IPS-18a (cell line): ENCODE data around the gene HELZ.

Source experiments
- H3K27ac ChIP-seq: one replicate; pipeline ENCODE4 v1.5.1; 2013; ENCODE audit warnings: low read length
- H3K27me3 ChIP-seq: one replicate; pipeline ENCODE4 v1.6.1; 2013; ENCODE audit warnings: mild to moderate bottlenecking, low read length; ENCODE audit not compliant: control insufficient read depth, insufficient read depth
- H3K36me3 ChIP-seq: one replicate; pipeline ENCODE4 v1.6.1; 2013; ENCODE audit warnings: low read depth, low read length; ENCODE audit not compliant: control insufficient read depth
- H3K4me1 ChIP-seq: one replicate; pipeline ENCODE4 v1.6.1; 2013; ENCODE audit warnings: low read depth, low read length; ENCODE audit not compliant: control insufficient read depth
- H3K4me3 ChIP-seq: one replicate; pipeline ENCODE4 v1.5.1; 2013; ENCODE audit warnings: low read length
- H3K9ac ChIP-seq: one replicate; pipeline ENCODE4 v1.6.1; 2013; ENCODE audit warnings: mild to moderate bottlenecking, low read length, moderate library complexity
- H3K9me3 ChIP-seq: one replicate; pipeline ENCODE4 v1.6.1; 2013; ENCODE audit warnings: low read depth, low read length; ENCODE audit not compliant: control insufficient read depth

Gene HELZ

DNA sequence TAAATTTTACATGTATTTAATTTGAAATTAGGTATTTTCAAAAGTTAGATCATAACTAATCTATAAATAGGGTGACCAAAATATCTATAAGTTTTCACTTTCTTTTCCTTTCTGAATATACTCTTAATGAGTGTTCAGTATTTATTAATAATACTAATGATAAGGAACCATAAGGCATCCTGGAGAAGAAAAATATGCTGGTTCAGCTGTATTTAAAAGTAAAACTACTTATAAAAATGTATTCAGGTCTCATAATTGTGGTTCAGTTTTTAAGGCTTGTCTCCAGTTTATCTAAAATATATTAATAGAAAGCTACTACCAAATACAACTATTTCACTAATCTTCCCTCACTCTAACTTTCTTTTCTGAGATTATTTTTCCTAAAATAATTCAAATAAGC, 67.3 kb downstream of the HELZ start:
- Histone ChIP-seq H3K9me3 (no peaks in the 10 kb centered on the region), H3K4me3 (no peak overlapping the region), H3K9ac (no peak overlapping the region), H3K4me1 (no peaks in the 10 kb centered on the region), H3K27me3 (no peaks in the 10 kb centered on the region), H3K27ac (no peak overlapping the region), H3K36me3 (no peaks in the 10 kb centered on the region)

DNA sequence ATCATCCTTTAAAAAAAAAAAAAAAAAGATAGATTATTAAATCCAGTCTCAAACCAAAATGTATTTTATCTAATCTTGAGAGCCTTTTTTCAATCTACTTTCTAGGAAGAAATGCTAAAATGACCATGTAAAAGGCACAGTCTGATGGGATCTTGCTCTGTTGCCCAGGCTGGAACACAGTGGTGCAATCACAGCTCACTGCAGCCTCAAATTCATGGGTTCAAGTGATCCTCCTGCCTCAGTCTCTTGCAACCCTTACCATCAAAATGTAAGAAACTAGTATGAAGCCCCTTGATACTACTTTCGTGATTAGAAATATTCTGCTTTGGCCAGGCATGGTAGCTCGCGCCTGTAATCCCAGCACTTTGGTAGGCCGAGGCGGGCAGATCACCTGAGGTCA, 70.8 kb downstream of the HELZ start:
- Histone ChIP-seq H3K27ac (no peak overlapping the region), H3K4me1 (no peaks in the 10 kb centered on the region), H3K9ac (no peak overlapping the region), H3K9me3 (no peaks in the 10 kb centered on the region), H3K27me3 (no peaks in the 10 kb centered on the region), H3K36me3 (no peaks in the 10 kb centered on the region), H3K4me3 (no peak overlapping the region)

DNA sequence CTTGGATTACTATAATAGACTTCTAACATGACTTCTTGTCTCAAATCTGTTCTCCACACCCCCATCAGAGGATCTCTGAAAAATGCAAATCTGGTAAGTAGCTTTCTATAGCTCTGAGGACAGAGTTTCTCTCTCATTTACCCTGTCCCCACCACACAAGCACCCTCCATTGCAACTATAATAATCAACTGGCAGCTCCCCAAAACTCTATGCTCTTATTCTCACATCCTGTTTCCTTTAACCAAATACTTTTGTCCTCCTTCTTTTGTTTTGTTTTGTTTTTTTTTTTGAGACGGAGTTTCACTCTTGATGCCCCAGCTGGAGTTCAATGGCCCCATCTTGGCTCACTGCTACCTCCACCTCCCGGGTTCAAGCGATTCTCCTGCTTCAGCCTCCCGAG, 73.4 kb downstream of the HELZ start:
- no peaks in the 10 kb centered on the region for H3K4me1 ChIP-seq
- H3K4me3 ChIP-seq = no peak overlapping the region
- H3K27ac ChIP-seq = no peak overlapping the region
- no peaks in the 10 kb centered on the region for H3K9me3 ChIP-seq
- H3K9ac ChIP-seq = no peak overlapping the region
- H3K36me3 ChIP-seq = peaks cover 4% of the 10 kb centered on the region
- no peaks in the 10 kb centered on the region for H3K27me3 ChIP-seq

DNA sequence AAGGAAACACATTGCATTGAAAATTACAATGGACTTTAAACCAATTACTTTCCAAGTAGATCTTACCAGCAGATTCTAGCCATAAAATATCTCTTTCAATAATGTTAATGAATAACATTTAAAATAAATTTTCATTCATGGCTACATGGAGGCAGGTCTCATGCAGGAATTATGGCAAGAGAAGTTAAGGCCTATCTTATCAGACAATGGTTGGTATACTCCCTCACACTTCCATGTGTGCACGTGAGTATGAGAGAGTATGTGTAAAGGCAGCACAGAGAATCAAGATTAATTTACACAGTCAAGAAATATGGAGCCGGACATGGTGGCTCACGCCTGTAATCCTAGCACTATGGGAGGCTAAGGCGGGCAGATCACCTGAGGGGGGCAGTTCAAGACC, 76.5 kb downstream of the HELZ start:
- Histone ChIP-seq H3K4me1 (no peaks in the 10 kb centered on the region), H3K9me3 (no peaks in the 10 kb centered on the region), H3K27me3 (no peaks in the 10 kb centered on the region), H3K4me3 (no peak overlapping the region), H3K36me3 (peaks cover 18% of the 10 kb centered on the region), H3K27ac (no peak overlapping the region), H3K9ac (no peak overlapping the region)

DNA sequence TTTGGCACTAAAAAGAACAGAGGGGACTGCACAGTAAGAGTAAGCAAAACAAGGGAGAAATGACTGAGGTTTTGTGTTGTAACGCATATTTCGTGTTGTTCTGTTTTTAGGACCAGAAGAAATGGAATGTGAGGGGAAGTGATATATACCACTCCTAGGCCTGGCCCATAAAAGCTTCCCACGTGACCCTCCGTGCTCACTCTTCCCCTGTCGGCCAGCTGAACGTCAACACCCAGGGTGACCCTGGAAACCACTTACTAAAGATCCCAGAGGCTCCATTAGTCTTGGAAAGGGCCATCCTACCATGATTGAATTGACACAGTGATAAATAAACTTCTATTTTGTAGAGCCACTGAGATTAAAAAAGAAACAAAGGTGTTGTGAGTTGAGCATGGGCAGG, 79.8 kb downstream of the HELZ start:
- Histone ChIP-seq H3K27me3 (no peaks in the 10 kb centered on the region), H3K4me3 (no peak overlapping the region), H3K9ac (no peak overlapping the region), H3K4me1 (no peaks in the 10 kb centered on the region), H3K27ac (no peak overlapping the region), H3K36me3 (peaks cover 30% of the 10 kb centered on the region), H3K9me3 (no peaks in the 10 kb centered on the region)

DNA sequence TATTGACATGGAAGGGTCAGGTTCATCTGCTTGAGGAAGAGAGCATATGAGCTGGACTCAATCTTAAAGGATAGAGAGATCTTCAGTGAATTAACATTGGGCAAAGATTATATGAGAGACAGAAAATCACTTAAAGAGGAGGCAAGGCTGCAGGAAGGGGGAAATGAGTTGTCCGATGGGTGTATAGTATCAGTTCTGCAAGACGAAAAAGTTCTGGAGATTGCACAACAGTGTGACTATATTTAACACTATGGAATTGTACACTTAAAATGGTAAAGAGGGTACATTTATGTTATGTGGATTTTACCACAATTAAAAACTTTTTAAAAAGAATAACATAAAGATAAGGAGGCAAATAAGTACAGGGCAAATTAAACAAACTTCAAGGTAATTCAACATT, 80.7 kb downstream of the HELZ start:
- no peaks in the 10 kb centered on the region for H3K27me3 ChIP-seq
- no peak overlapping the region for H3K27ac ChIP-seq
- no peak overlapping the region for H3K9ac ChIP-seq
- peaks cover 33% of the 10 kb centered on the region for H3K36me3 ChIP-seq
- H3K9me3 ChIP-seq = no peaks in the 10 kb centered on the region
- no peak overlapping the region for H3K4me3 ChIP-seq
- H3K4me1 ChIP-seq = no peaks in the 10 kb centered on the region

DNA sequence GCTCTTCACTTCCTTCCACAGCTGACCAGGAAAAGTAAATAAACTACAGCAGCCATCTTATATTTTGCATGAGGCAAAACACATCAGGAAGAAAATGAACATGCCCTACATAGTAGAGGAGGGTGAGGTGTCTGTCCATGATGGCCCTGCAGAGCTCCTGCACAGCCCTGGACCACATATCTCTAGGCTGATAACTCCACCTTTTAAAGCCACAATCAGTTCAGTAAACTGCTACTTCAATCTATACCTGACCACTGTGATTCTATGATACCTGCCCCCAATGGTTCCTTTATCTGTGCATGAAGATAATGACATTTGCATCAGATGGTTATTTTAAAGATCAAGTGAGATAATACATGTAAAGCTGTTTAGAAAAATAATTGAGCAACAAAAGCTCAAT, 82.2 kb downstream of the HELZ start:
- Histone ChIP-seq H3K27ac (no peak overlapping the region), H3K9me3 (no peaks in the 10 kb centered on the region), H3K9ac (no peak overlapping the region), H3K4me1 (no peaks in the 10 kb centered on the region), H3K4me3 (no peak overlapping the region), H3K36me3 (peaks cover 33% of the 10 kb centered on the region), H3K27me3 (no peaks in the 10 kb centered on the region)

DNA sequence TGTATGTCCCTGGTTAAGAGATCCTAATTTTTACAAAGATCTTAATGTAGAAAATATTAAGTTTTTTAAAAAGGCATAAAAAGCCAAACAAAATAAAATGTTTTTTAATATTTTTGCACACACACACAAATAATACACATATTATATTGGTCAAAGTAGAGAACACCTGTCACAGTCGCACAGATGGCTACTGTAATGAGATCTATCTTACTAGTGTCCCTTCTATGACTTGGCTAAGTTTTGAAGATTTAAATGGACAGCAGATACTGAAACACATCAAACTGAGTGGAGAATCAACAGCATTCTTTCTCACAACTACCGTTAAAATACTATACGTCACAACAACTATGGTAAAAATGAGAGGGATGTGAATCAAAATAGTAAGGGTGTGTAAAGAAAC, 83.4 kb downstream of the HELZ start:
- Histone ChIP-seq H3K4me3 (no peak overlapping the region), H3K27me3 (no peaks in the 10 kb centered on the region), H3K27ac (no peak overlapping the region), H3K9ac (no peak overlapping the region), H3K4me1 (no peaks in the 10 kb centered on the region), H3K9me3 (no peaks in the 10 kb centered on the region), H3K36me3 (peaks cover 29% of the 10 kb centered on the region)

DNA sequence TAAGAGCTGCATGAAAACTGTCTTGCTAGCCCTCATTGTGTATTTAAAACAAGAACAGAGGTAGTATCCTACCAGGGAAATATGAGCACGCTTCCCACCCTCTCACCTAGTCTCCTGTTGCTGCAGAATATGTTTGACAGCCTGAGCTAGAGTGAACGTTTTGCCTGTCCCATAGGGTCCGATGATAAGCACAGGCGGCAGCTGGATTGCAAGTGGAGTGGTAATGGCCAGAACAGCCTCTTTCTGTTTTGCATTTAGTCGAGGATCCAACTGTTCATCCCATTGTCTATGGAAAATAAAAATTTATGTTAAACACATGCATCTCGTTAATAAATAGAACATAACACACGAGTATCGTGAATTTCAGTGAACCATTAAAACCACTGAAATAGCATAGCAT, 84.2 kb downstream of the HELZ start:
- Histone ChIP-seq H3K9ac (no peak overlapping the region), H3K27me3 (no peaks in the 10 kb centered on the region), H3K36me3 (peaks cover 23% of the 10 kb centered on the region), H3K4me3 (no peak overlapping the region), H3K9me3 (no peaks in the 10 kb centered on the region), H3K4me1 (no peaks in the 10 kb centered on the region), H3K27ac (no peak overlapping the region)

DNA sequence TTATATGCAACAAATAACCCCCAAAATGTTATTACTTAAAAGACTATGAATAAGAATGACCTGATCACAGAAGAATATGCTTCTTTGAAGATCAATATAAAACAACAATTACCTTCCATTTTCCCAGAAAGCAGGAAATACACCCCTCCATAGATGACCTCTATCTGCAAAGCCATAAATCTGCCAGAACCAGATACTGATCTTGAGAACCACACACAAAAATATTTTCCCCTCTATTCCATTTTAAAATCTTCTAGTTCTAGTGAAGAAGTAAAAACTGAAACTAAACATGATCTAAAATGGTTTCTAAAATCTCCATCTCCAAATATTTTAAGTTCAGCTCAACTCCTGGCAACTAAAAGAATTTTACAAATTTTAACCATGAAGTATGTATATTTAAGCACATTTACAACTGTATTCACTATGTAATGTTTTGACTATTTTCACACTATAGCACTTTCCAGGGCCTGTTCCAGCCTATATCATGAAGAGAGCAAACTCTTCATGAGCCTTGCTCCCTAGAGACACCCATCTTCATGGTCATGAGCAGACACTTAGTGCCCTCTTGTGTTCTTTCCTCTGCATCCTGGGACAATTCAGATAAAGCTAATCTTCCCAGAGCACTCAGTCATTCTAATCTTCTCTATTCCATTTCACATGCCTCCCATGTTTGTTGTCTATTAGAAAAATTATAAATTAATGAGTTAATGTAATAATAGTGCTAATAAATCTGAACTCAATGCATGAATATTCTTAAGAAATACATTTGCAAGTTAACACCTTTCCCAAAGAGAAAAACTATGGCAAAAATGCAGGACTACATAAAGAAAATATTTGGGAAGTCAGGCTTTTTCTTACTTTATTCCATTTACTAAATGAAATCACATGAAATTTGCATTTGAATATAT, 87.0 kb downstream of the HELZ start:
- Histone ChIP-seq H3K27ac (no peak overlapping the region), H3K9ac (no peak overlapping the region), H3K4me3 (no peak overlapping the region), H3K27me3 (no peaks in the 10 kb centered on the region), H3K9me3 (no peaks in the 10 kb centered on the region), H3K36me3 (peaks cover 15% of the 10 kb centered on the region), H3K4me1 (peaks cover 7% of the 10 kb centered on the region)

DNA sequence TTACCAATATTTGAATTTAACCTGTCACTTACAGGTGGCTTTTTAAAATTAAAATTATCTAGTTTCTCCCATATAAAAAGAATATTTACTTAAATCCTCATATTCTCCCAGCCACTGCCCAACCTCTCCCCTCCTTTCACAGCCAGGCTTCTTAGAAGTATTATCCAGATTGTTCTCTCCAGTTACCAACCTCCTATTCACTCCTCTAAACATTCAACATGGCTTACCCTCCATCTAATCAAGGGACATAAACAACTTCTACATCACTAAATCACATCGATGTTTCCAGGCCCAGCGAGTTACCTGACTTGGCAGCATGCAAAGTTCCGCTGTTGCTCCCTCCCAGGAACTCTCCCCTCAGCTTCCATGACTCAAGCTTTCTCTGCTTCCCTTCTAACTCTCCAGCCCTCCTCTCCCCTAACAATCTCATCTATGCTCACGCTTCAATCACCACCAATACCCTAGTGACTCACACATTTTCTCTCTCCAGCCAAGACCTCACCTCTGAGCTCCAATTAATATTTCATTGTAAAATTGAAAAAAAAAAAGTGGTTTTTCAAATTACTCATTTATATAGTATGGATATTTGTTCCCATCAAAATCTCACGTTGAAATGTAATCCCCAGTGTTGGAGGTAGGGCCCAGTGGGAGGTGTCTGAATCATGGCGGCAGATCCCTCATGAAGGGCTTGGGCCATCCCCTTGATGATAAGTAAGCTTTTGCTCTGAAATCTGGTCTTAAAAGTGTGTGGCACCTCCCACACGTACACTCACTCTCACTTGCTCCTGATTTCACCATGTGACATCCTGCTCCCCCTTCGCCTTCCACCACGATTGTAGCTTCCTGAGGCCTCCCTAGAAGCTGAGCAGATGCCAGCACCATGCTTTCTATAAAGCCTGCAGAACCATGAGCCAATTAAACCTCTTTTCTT, 88.5 kb downstream of the HELZ start:
- Histone ChIP-seq H3K4me3 (no peak overlapping the region), H3K27ac (no peak overlapping the region), H3K36me3 (peaks cover 12% of the 10 kb centered on the region), H3K27me3 (no peaks in the 10 kb centered on the region), H3K4me1 (peaks cover 7% of the 10 kb centered on the region), H3K9me3 (no peaks in the 10 kb centered on the region), H3K9ac (no peak overlapping the region)
